HL-60/S4 (cell line): ENCODE data around the gene CKLF.

Experiments used
- in situ Hi-C: fragments of 300-500 bp; cut with MboI; formaldehyde crosslinking; loops from 2 replicates; pipeline ENCODE4 v1.14.3; 2022; ENCODE audit warnings: low sequenced_read_pairs

The CKLF gene

GRCh38 chr16:66517586-66518263 is 34.7 kb upstream of the CKLF start:
- in situ Hi-C loops, result no loop called here

- in situ Hi-C loops, result no loop called here
These were observed 32.6 kb upstream of the CKLF start for GRCh38 chr16:66519482-66520373.

GRCh38 chr16:66520406-66521170 is 31.8 kb upstream of the CKLF start:
- in situ Hi-C loops, result no loop called here

- in situ Hi-C loops, result no loop called here
These were observed 31.1 kb upstream of the CKLF start for GRCh38 chr16:66521252-66521713.

GRCh38 chr16:66521951-66522771 is 30.2 kb upstream of the CKLF start:
- in situ Hi-C loops, result no loop called here

- in situ Hi-C loops, result no loop called here
These were observed 29.4 kb upstream of the CKLF start for GRCh38 chr16:66522816-66523590.

GRCh38 chr16:66523861-66524354 is 28.5 kb upstream of the CKLF start:
- in situ Hi-C loops, result no loop called here

- in situ Hi-C loops, result no loop called here
These were observed 27.7 kb upstream of the CKLF start for GRCh38 chr16:66524601-66525164.

- in situ Hi-C loops, result no loop called here
These were observed 26.8 kb upstream of the CKLF start for GRCh38 chr16:66525396-66526180.

- in situ Hi-C loops, result no loop called here
These were observed 24.1 kb upstream of the CKLF start for GRCh38 chr16:66528294-66528693.

- in situ Hi-C loops, result no loop called here
These were observed 22.9 kb upstream of the CKLF start for GRCh38 chr16:66529475-66529874.

- in situ Hi-C loops, result no loop called here
These were observed 18.0 kb upstream of the CKLF start for GRCh38 chr16:66534376-66534799.

- in situ Hi-C loops, result no loop called here
These were observed 15.9 kb upstream of the CKLF start for GRCh38 chr16:66536525-66536924.

- in situ Hi-C loops, result no loop called here
These were observed 15.1 kb upstream of the CKLF start for GRCh38 chr16:66537236-66537635.

GRCh38 chr16:66538910-66539309 is 13.5 kb upstream of the CKLF start:
- in situ Hi-C loops, result no loop called here

GRCh38 chr16:66539623-66540469 is 12.5 kb upstream of the CKLF start:
- in situ Hi-C loops, result no loop called here
